SK-N-SH (cell line): ENCODE data around the gene ZRANB3. TPM values are rescaled to one million over a fixed set of nuclear protein-coding genes. Genes with fewer than 3 reads are reported as not detected.

Source experiments
- CTCF ChIA-PET: fragments of 300-600, 350-600 bp; formaldehyde crosslinking; extraction: SDS; loops from one replicate; lab custom pipeline; 2021; lab: Yijun Ruan, JAX
- POLR2A ChIA-PET: fragments of 350-600 bp; sonication (Branson Sonifier 250); formaldehyde crosslinking; extraction: SDS; loops from one replicate; lab custom pipeline; 2020; ENCODE audit warnings: antibody characterized with exemption, inconsistent platforms; lab: Yijun Ruan, JAX
- DNase-seq: peaks from one replicate; pipeline ENCODE4 v3.0.0; 2012
- H2AFZ ChIP-seq: fragments of 200-600 bp; sonication (generic); 2 replicates; pipeline ENCODE4 v1.8.1; 2016; ENCODE audit warnings: antibody characterized with exemption, mild to moderate bottlenecking, low read depth
- H3F3A ChIP-seq: fragments of 200-600 bp; sonication (generic); replicated peaks from 2 replicates; pipeline ENCODE3; 2016; ENCODE audit warnings: antibody characterized with exemption, mild to moderate bottlenecking; ENCODE audit not compliant: insufficient read depth
- H3K27ac ChIP-seq, 2 experiments: fragments of 200-500 bp in 1 of 2; fragments of 200-600 bp in 1 of 2; sonication (Bioruptor generic) in 1 of 2; sonication (generic), shearing (Covaris generic) in 1 of 2; 2 replicates each; pipeline versions ENCODE4 v1.5.1 to v1.6.1; 2014 to 2016; ENCODE audit warnings: low read depth in 2 of 2, inconsistent platforms in 1 of 2, low read length in 1 of 2, mild to moderate bottlenecking in 1 of 2, mixed read lengths in 1 of 2
- H3K27me3 ChIP-seq: fragments of 200-600 bp; sonication (generic), shearing (Covaris generic); 2 replicates; pipeline ENCODE4 v1.6.1; 2016; ENCODE audit warnings: mixed run types; ENCODE audit not compliant: insufficient read depth
- H3K36me3 ChIP-seq, 2 experiments: fragments of 200-500 bp in 1 of 2; fragments of 200-600 bp in 1 of 2; sonication (Bioruptor generic) in 1 of 2; sonication (generic) in 1 of 2; replicated peaks in 1 of 2; 2 replicates each; pipeline versions ENCODE3 to v1.5.1; 2014 to 2016; ENCODE audit warnings: low read length in 1 of 2, mild to moderate bottlenecking in 1 of 2; ENCODE audit not compliant: insufficient read depth in 2 of 2, control insufficient read depth in 1 of 2
- H3K4me1 ChIP-seq, 2 experiments: fragments of 200-500 bp in 1 of 2; fragments of 200-600 bp in 1 of 2; sonication (Bioruptor generic) in 1 of 2; sonication (generic), shearing (Covaris generic) in 1 of 2; 2 replicates each; pipeline versions ENCODE4 v1.5.1 to v1.6.1; 2014 to 2016; ENCODE audit warnings: low read depth in 1 of 2, low read length in 1 of 2, mixed run types in 1 of 2; ENCODE audit not compliant: insufficient read depth in 2 of 2, control insufficient read depth in 1 of 2
- H3K4me2 ChIP-seq: fragments of 200-600 bp; sonication (generic), shearing (Covaris generic); 2 replicates; pipeline ENCODE4 v1.6.1; 2017; ENCODE audit warnings: mixed run types
- H3K4me3 ChIP-seq, 2 experiments: fragments of 200-500 bp in 1 of 2; fragments of 200-600 bp in 1 of 2; sonication (Bioruptor generic) in 1 of 2; sonication (generic), shearing (Covaris generic) in 1 of 2; 2 replicates each; pipeline versions ENCODE4 v1.5.1 to v1.8.1; 2014 to 2016; ENCODE audit warnings: low read depth in 2 of 2, inconsistent platforms in 1 of 2, low read length in 1 of 2, mild to moderate bottlenecking in 1 of 2, mixed read lengths in 1 of 2, moderate library complexity in 1 of 2
- H3K79me2 ChIP-seq: fragments of 200-600 bp; sonication (generic); 2 replicates; pipeline ENCODE4 v1.8.1; 2017; ENCODE audit warnings: mild to moderate bottlenecking; ENCODE audit not compliant: insufficient read depth
- H3K9ac ChIP-seq: fragments of 200-600 bp; sonication (generic); 2 replicates; pipeline ENCODE4 v1.6.1; 2017; ENCODE audit warnings: mixed run types
- H3K9me2 ChIP-seq: fragments of 200-600 bp; sonication (generic); 2 replicates; pipeline ENCODE4 v1.6.1; 2017; ENCODE audit warnings: mixed run types
- H3K9me3 ChIP-seq: fragments of 200-600 bp; sonication (generic); 2 replicates; pipeline ENCODE4 v1.6.1; 2017; ENCODE audit warnings: mixed run types, mild to moderate bottlenecking, moderate library complexity
- H4K20me1 ChIP-seq: fragments of 200-600 bp; sonication (generic); 2 replicates; pipeline ENCODE4 v1.6.1; 2017; ENCODE audit warnings: mild to moderate bottlenecking, mixed run types; ENCODE audit not compliant: insufficient read depth
- CTCF ChIP-seq: fragments of 200-600 bp; sonication (generic); IDR thresholded peaks from 2 replicates; pipeline ENCODE4 v1.6.1; 2017; ENCODE audit warnings: antibody characterized with exemption, mild to moderate bottlenecking, moderate library complexity
- EZH2phosphoT487 ChIP-seq: fragments of 200-600 bp; sonication (generic); IDR thresholded peaks from 2 replicates; pipeline ENCODE4 v1.6.1; 2017; ENCODE audit warnings: low read depth, mixed run types, mild to moderate bottlenecking, antibody characterized with exemption, moderate library complexity, borderline replicate concordance
- FOXJ3 ChIP-seq: sonication (generic); formaldehyde crosslinking; IDR thresholded peaks from 2 replicates; pipeline ENCODE4 v1.5.1; 2020; ENCODE audit warnings: mild to moderate bottlenecking, missing genetic modification reagents
- GABPA ChIP-seq: IDR thresholded peaks from 2 replicates; pipeline ENCODE4 v1.4.0; 2012; ENCODE audit warnings: low read depth, mild to moderate bottlenecking
- MEF2A ChIP-seq: IDR thresholded peaks from 2 replicates; pipeline ENCODE4 v1.4.0; 2012; ENCODE audit warnings: low read depth, borderline replicate concordance
- NRF1 ChIP-seq: IDR thresholded peaks from 2 replicates; pipeline ENCODE4 v1.6.1; 2012; ENCODE audit warnings: low read depth, mild to moderate bottlenecking, low read length
- RCOR1 ChIP-seq: fragments of 150-350 bp; IDR thresholded peaks from 2 replicates; pipeline ENCODE4 v1.6.1; 2017; ENCODE audit warnings: antibody characterized with exemption, low read length
- RFX5 ChIP-seq: IDR thresholded peaks from 2 replicates; pipeline ENCODE4 v1.6.1; 2012; ENCODE audit warnings: mild to moderate bottlenecking, improper control_type of control experiment, low read length
- RXRA ChIP-seq: IDR thresholded peaks from 2 replicates; pipeline ENCODE4 v1.4.0; 2012; ENCODE audit warnings: low read depth, mild to moderate bottlenecking, borderline replicate concordance
- SIN3A ChIP-seq: IDR thresholded peaks from 2 replicates; pipeline ENCODE4 v1.6.1; 2012; ENCODE audit warnings: low read depth, mild to moderate bottlenecking, low read length, moderate library complexity, borderline replicate concordance
- SMC3 ChIP-seq: IDR thresholded peaks from 2 replicates; pipeline ENCODE4 v1.6.1; 2012; ENCODE audit warnings: low read depth, low read length, improper control_type of control experiment
- TCF12 ChIP-seq: IDR thresholded peaks from 2 replicates; pipeline ENCODE4 v1.4.0; 2012
- TEAD4 ChIP-seq: IDR thresholded peaks from 2 replicates; pipeline ENCODE4 v1.4.0; 2012; ENCODE audit warnings: mild to moderate bottlenecking, borderline replicate concordance; ENCODE audit not compliant: insufficient read depth
- WGBS: methylation state at CpG from one replicate; pipeline ENCODE4 v1.1.6; 2017; ENCODE audit warnings: low lambda C conversion rate; 5-methylcytosine and 5-hydroxymethylcytosine counted together
- polyA plus RNA-seq, 3 experiments: library from polyadenylated mRNA; depleted of rRNA; stranded (reverse); fragments of >200 nt; gene quantifications; 2 replicates each; pipeline ENCODE4 v1.2.3, GENCODE V29; 2012
- TF ChIP-seq, protein P1 (sequence below): IDR thresholded peaks from 2 replicates; pipeline ENCODE4; 2012
- TF ChIP-seq, protein P2 (sequence below): IDR thresholded peaks from 2 replicates; pipeline ENCODE4 v1.4.0; 2012; ENCODE audit warnings: low read depth
- TF ChIP-seq, protein P3 (sequence below): fragments of 150-350 bp; IDR thresholded peaks from 2 replicates; pipeline ENCODE4 v1.6.1; 2017; ENCODE audit warnings: antibody characterized with exemption, low read length, low read depth, borderline replicate concordance

ZRANB3 gene
- polyA plus RNA-seq, 1 of the 3 experiments (the other 2 are of a cell fraction), result 4.1 TPM

DNA sequence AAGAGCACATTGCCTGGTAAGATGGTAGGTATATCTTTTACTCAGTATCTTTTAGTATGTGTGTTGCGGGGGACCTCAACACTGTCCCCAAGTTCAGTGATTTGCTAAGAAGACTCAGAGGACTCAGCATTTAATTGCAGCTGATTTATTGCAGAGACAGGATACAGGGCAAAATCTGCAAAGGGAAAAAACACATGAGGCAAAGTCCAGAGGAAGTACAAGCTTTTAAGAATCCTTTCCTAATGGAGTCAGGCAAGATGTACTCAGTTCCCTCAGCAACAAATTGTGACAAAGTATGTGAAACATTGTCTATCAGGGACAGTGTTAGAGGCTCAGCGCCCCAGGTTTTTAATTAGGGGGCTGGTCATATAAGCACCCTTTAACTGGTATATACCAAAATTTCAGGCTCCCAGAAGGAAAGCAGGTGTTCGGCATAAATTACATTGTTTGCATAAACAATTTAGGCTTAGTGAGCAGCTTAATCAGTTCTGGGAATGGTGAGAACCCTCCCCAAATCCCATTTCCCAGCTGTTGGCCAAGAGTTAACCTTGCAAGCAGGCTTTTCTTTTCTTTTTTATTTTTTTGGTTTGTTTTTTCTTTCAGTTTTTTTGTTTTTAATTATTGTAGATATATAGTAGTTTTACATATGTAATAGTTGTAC is 437.2 kb downstream of the ZRANB3 start:
- TF ChIP-seq MEF2A (no peak), RCOR1 (no peak), FOXJ3 (CRISPR knock-in tag) (no peak), SMC3 (no peak), TCF12 (no peak), SIN3A (no peak)
- TF ChIP-seq, protein P1, sequence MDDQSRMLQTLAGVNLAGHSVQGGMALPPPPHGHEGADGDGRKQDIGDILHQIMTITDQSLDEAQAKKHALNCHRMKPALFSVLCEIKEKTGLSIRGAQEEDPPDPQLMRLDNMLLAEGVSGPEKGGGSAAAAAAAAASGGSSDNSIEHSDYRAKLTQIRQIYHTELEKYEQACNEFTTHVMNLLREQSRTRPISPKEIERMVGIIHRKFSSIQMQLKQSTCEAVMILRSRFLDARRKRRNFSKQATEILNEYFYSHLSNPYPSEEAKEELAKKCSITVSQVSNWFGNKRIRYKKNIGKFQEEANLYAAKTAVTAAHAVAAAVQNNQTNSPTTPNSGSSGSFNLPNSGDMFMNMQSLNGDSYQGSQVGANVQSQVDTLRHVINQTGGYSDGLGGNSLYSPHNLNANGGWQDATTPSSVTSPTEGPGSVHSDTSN, result no peak
- peaks cover 12% of the 10 kb centered on the region for H3F3A ChIP-seq
- CTCF ChIA-PET, result interaction anchor here (1.9 kb wide), 1 partner anchor 89 kb away, joined by 9 read pairs; no protein-coding TSS in a partner anchor

DNA sequence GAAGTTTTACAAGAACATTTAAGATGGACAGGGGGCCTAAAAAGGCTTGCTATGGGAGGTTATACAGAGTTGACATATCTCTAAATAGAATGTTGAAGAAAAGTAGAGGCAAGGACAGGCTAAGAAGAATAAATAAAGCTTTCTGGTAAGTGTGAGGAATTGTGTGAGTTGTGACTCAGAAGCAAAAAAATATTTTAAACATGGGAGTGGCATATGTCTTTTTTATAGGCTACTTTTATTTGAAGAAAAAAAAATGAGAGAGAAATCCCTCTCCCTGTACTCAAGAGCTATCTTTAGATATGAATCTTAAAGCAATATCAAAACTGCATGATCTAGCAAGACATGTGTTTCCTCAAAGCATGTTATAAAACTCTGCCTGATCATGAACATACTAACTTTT is 437.8 kb downstream of the ZRANB3 start:
- no peaks in the 10 kb centered on the region for H3K9me3 ChIP-seq
- H3K4me3 ChIP-seq, result no peak overlapping the region
- no peaks in the 10 kb centered on the region for H3K27me3 ChIP-seq
- no peaks in the 10 kb centered on the region for H4K20me1 ChIP-seq
- H3K4me2 ChIP-seq, result no peak overlapping the region
- no peaks in the 10 kb centered on the region; a peak in 1 of 4 replicates for H3K4me1 ChIP-seq
- ChIA-PET CTCF (interaction anchor here (1.9 kb wide), 1 partner anchor 89 kb away, joined by 9 read pairs; no protein-coding TSS in a partner anchor), POLR2A (no interaction called here)
- peaks cover 7% of the 10 kb centered on the region for H3F3A ChIP-seq
- H2AFZ ChIP-seq, result no peak overlapping the region
- TF ChIP-seq NRF1, result no peak
- TF ChIP-seq SIN3A, result no peak
- no peak for TF ChIP-seq CTCF
- no peak for TF ChIP-seq GABPA
- TF ChIP-seq TEAD4, result no peak
- TF ChIP-seq, protein P1, result no peak
- TF ChIP-seq, protein P2, sequence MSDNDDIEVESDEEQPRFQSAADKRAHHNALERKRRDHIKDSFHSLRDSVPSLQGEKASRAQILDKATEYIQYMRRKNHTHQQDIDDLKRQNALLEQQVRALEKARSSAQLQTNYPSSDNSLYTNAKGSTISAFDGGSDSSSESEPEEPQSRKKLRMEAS, result no peak
- TF ChIP-seq RFX5, result no peak
- TF ChIP-seq EZH2phosphoT487, result no peak
- TF ChIP-seq, protein P3, sequence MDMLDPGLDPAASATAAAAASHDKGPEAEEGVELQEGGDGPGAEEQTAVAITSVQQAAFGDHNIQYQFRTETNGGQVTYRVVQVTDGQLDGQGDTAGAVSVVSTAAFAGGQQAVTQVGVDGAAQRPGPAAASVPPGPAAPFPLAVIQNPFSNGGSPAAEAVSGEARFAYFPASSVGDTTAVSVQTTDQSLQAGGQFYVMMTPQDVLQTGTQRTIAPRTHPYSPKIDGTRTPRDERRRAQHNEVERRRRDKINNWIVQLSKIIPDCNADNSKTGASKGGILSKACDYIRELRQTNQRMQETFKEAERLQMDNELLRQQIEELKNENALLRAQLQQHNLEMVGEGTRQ, result no peak
- TF ChIP-seq RXRA, result no peak
- no peak overlapping the region for H3K27ac ChIP-seq
- H3K9me2 ChIP-seq, result no peaks in the 10 kb centered on the region
- H3K36me3 ChIP-seq, result peaks cover 18 to 56% of the 10 kb centered on the region in 2 experiments
- no peak for DNase-seq
- H3K9ac ChIP-seq, result no peak overlapping the region
- H3K79me2 ChIP-seq, result peaks cover 52% of the 10 kb centered on the region

More for the DNA sequence above, 437.2 kb downstream of the ZRANB3 start:
- Histone ChIP-seq H2AFZ (no peak overlapping the region), H3K36me3 (peaks cover 18 to 56% of the 10 kb centered on the region in 2 experiments), H3K4me2 (no peak overlapping the region), H3K9ac (no peak overlapping the region), H3K9me2 (no peaks in the 10 kb centered on the region), H4K20me1 (no peaks in the 10 kb centered on the region), H3K4me3 (no peak overlapping the region), H3K4me1 (no peaks in the 10 kb centered on the region; a peak in 1 of 4 replicates), H3K27ac (no peak overlapping the region), H3K79me2 (peaks cover 46% of the 10 kb centered on the region), H3K9me3 (no peaks in the 10 kb centered on the region), H3K27me3 (no peaks in the 10 kb centered on the region)
- 100% methylated on average over 3 of the region's 3 CpGs for WGBS
- no peak for DNase-seq
- POLR2A ChIA-PET, result no interaction called here
